ENCODE measurements around the gene PES1.

DNA sequence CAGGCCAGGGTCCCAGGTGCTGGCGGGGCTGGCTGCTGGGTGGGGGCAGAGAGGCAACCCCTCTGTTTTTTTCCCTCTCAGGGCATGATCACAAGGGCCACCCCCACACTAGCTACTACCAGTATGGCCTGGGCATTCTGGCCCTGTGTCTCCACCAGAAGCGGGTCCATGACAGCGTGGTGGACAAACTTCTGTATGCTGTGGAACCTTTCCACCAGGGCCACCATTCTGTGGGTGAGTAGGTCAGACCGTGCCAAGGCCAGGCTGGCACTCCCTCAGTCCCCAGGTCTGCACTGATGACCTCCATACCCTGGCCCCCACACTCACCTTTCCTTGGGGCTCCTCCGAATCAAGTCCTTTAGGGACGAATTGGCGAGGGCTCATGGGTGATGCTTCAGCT lies 22.6 kb upstream of the PES1 start:
- TF ChIP-seq, protein P1, sequence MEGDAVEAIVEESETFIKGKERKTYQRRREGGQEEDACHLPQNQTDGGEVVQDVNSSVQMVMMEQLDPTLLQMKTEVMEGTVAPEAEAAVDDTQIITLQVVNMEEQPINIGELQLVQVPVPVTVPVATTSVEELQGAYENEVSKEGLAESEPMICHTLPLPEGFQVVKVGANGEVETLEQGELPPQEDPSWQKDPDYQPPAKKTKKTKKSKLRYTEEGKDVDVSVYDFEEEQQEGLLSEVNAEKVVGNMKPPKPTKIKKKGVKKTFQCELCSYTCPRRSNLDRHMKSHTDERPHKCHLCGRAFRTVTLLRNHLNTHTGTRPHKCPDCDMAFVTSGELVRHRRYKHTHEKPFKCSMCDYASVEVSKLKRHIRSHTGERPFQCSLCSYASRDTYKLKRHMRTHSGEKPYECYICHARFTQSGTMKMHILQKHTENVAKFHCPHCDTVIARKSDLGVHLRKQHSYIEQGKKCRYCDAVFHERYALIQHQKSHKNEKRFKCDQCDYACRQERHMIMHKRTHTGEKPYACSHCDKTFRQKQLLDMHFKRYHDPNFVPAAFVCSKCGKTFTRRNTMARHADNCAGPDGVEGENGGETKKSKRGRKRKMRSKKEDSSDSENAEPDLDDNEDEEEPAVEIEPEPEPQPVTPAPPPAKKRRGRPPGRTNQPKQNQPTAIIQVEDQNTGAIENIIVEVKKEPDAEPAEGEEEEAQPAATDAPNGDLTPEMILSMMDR (IDR thresholded peaks at IDR 0.05) = no peak
- TF ChIP-seq EP300 (IDR thresholded peaks at IDR 0.05) (no peak), POLR2AphosphoS5 (IDR thresholded peaks at IDR 0.05) (no peak)
